AG09319 (cell line): ENCODE results near the gene GPR162.
"Not testable (repeated sequence)": the region's sequence is repeated elsewhere in the genome, so short reads cannot be mapped to it uniquely, and the experiment has no call there.

Experiments used
- DNase-seq: peaks from one replicate; pipeline ENCODE4 v3.0.0-alpha.2; 2010; ENCODE audit warnings: low read depth; ENCODE audit errors: extremely low read depth
- TF ChIP-seq, protein P1 (sequence below): IDR thresholded peaks from 2 replicates; pipeline ENCODE4 v1.5.1; 2011; ENCODE audit warnings: low read depth, mild to moderate bottlenecking, inconsistent platforms, low read length, moderate library complexity

The GPR162 gene

DNA sequence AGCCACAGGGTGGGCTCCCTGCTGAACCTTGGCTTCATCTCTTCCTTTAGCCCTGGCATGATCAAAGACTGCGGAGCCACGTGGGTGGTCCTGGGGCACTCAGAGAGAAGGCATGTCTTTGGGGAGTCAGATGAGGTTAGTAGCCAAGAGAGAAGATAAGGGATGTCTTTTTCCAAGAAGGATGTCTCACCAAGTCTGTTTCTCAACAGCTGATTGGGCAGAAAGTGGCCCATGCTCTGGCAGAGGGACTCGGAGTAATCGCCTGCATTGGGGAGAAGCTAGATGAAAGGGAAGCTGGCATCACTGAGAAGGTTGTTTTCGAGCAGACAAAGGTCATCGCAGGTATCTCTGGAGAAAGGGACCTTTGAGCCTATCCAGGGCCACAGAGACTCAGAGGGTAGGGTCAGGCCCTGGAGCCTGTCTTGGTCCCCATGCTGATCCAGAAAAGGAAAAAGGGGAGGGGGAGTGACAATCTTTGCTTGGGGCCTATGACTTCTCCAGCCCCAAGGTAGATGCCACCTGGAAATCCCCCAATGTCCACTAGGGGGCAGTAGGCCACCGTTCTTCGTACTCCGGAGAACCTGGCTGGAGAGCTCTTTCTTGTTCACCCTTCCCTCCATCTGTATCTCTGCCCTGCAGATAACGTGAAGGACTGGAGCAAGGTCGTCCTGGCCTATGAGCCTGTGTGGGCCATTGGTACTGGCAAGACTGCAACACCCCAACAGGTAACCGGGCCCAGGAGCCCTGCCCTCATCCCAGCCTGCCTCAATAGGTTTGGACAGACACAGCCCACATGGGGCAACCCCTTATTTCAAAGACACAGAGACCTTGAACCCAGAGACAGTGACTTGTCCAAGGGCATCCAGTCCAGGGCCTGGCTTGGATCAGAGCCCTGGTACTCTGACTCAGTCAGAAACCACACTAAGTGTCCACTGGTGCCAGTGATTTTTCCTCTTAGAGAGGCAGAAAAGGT lies 47.7 kb downstream of the GPR162 start:
- TF ChIP-seq, protein P1, sequence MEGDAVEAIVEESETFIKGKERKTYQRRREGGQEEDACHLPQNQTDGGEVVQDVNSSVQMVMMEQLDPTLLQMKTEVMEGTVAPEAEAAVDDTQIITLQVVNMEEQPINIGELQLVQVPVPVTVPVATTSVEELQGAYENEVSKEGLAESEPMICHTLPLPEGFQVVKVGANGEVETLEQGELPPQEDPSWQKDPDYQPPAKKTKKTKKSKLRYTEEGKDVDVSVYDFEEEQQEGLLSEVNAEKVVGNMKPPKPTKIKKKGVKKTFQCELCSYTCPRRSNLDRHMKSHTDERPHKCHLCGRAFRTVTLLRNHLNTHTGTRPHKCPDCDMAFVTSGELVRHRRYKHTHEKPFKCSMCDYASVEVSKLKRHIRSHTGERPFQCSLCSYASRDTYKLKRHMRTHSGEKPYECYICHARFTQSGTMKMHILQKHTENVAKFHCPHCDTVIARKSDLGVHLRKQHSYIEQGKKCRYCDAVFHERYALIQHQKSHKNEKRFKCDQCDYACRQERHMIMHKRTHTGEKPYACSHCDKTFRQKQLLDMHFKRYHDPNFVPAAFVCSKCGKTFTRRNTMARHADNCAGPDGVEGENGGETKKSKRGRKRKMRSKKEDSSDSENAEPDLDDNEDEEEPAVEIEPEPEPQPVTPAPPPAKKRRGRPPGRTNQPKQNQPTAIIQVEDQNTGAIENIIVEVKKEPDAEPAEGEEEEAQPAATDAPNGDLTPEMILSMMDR: peak; percentile 82
- peak; percentile 38 for DNase-seq

DNA sequence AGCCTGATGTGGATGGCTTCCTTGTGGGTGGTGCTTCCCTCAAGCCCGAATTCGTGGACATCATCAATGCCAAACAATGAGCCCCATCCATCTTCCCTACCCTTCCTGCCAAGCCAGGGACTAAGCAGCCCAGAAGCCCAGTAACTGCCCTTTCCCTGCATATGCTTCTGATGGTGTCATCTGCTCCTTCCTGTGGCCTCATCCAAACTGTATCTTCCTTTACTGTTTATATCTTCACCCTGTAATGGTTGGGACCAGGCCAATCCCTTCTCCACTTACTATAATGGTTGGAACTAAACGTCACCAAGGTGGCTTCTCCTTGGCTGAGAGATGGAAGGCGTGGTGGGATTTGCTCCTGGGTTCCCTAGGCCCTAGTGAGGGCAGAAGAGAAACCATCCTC lies 48.7 kb downstream of the GPR162 start:
- DNase-seq: not testable (repeated sequence)

DNA sequence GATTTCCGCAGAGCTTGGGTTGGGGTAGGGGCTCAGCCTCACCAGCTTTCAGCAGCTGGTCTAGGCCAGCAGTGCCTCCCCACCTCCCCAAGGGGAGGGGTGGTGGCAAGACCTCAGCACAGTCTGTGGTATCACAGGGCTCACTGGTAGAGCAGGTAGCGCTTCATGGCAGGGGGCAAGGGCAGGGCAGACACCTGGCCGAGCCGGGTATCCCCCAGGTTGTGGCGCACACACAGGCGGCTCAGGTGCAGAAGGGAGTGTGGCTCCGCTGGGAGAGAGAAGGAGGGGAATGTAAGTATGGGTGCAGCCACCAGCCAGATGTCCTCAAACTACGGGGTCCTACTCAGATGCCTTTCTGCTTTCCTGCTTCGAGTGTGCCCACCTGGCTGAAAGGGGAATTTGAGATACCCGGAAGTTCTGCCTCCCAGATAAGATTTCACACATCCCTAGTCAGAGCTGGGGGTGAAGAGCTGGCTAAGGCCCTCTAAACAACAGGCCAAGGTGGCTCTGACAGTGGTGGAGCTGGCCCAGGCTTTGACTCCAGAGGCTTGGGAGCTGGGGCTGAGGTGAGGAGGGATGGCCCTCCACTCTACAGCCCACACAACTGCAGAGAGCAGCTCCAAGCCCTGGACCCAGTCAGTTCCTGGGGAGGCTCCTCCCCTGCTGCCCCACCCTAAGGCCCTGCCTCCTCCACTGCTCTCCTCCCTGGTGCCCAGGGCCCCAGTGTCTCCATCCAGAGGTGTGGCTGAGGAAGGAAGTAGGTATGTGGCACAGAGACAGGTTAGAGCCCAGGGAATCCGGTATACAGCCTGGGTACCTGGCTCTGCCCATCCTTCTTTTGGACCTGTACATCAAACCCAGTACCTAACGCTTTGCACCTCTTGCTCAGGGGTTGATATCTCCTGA lies 49.7 kb downstream of the GPR162 start:
- TF ChIP-seq, protein P1: no peak
- DNase-seq: no peak

DNA sequence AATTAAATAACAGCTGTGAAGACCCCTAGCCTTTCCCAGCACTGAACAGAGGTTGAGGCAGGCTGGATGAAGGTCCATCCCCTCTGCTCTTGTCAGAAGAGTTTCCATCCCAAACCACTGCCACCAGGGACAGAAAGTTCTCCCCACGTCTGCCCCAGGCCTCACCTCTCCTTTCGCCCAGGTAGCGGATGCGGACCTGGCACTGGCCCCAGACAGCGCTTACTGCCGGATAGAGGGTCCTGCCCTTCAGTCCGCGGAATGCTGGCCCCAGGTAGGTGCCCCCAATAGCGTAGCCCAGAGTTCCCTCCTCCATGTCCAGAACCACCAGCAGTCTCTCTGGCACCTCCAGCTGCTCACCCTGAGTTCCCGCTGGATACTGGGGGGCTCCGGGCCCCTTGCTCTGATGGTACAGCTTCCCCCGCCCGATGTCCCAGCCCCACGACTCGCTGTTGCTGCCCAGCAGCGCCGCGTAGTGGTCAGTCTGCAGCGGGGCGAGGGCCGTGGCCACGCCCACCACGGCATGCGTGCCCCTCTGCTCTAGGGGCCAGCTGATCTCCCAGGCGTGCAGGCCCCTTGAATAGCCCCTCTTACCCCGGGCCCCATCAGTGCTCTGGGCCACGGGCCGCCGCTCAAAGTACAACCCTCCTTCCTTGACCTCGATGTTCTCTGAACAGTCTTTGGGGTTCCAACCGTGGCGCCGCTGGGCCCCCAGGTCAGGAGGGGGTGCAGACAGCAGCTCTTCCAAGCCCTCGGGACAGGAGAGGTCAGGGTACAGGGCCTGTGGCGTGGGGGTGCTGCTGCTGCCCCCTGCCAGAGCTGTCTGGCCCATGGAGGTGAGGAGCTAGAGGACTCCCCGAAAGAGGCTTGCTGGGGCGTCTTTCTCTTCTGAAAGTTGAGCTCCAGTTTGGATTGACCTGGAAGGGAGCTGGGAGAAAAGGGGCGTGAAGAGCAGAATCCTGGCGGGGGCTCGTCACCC lies 50.7 kb downstream of the GPR162 start:
- TF ChIP-seq, protein P1: peak; percentile 98
- DNase-seq: no peak

DNA sequence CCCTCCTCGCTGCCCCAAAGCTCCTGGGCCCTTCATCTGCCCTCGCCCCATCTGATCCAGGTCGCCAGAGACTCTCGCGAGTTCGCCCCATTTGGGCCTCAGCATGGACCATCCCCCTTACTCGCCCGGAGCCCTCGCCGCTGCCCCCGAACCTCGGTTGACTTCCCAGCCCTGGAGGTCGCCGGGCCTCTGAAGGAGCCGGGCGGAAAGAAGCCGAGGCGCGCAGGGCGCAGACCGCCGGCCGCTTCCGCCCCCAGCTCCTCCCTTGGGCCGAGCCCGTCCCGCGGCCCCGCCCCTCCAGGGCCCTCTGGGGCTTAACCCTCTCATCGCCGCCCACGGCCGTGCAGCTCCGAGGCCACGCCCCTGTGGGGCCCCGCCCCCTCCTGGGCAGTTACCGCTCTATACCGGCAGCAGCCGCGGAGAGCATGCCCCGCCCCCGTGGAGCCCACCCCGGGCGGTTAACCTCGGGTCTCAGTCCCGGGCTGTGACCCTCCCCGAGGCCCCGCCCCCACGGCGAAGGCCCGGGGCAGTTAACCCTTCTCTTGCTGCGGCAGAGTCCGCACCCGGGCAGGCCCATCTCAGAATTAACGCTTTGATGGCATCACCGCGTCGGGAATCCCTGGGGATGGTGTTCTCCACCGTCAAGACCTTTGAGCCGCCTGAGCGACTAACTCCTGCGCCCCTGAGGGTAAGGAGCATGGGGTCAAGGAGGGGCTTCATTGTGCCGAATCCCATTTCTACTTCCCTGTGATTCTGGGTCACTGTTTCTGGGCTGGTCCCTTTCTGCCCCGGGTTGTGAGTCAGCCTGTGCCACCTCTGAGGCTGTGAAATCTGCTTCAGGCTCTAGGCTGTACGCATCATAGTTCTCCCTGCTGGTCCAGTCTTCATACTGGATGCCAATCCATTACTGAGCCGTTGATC lies 51.7 kb downstream of the GPR162 start, which contains the start of gene SPSB2:
Gene SPSB2, minus strand, starts transcription at position 210 of the 921 bp plus-strand sequence. CDS start 402 bp downstream, outside the sequence.
- TF ChIP-seq, protein P1: no peak; the same call in 1 of the 2 replicates
- DNase-seq: peak; percentile 77

DNA sequence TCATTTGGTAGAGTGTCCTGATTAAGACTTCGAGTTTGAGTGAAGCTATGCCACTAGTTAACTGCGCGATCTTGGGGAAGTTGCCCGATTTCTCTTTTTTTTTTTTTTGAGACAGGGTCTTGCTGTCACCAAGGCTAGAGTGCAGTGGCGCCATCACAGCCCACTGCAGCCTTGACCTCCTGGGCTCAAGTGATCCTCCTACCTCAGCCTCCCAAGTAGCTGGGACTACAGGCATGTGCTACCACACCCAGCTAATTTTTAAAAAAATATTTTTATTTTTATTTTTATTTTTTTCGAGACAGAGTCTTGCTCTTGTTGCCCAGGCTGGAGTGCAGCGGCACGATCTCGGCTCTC lies 52.4 kb downstream of the GPR162 start:
- not testable (repeated sequence) for DNase-seq
